GM23338 (cell line): Measurements from ENCODE around the gene PRTFDC1. TPM values are rescaled to one million over a fixed set of nuclear protein-coding genes. Genes with fewer than 3 reads are reported as not detected.

Experiments used
- ATAC-seq: fragments of 200-7000 bp; cut with Tn5 transposase; 3 replicates; pipeline ENCODE4 v1.9.1; 2020
- DNase-seq: peaks from one replicate; pipeline ENCODE4 v3.0.0-alpha.2; 2015; ENCODE audit warnings: low spot score
- H2AFZ ChIP-seq: fragments of 200-600 bp; sonication (generic); 2 replicates; pipeline ENCODE4 v1.8.0; 2016; ENCODE audit warnings: antibody characterized with exemption, mild to moderate bottlenecking, moderate library complexity
- H3F3A ChIP-seq: fragments of 200-600 bp; sonication (generic); replicated peaks from 2 replicates; pipeline ENCODE4 v1.8.0; 2017; ENCODE audit warnings: antibody characterized with exemption, mixed run types, low read depth
- H3K27ac ChIP-seq: fragments of 200-600 bp; sonication (generic); 2 replicates; pipeline ENCODE4 v1.6.1; 2016; ENCODE audit warnings: low read depth
- H3K27me3 ChIP-seq: fragments of 200-600 bp; sonication (generic); 2 replicates; pipeline ENCODE4 v1.8.0; 2016; ENCODE audit warnings: mild to moderate bottlenecking, mixed run types, moderate library complexity; ENCODE audit not compliant: insufficient read depth
- H3K36me3 ChIP-seq: fragments of 200-600 bp; sonication (generic); 2 replicates; pipeline ENCODE4 v1.8.0; 2016; ENCODE audit warnings: mild to moderate bottlenecking; ENCODE audit not compliant: insufficient read depth
- H3K4me1 ChIP-seq: fragments of 200-600 bp; sonication (generic); 2 replicates; pipeline ENCODE4 v1.8.0; 2016; ENCODE audit warnings: mild to moderate bottlenecking, moderate library complexity; ENCODE audit not compliant: insufficient read depth
- H3K4me2 ChIP-seq: fragments of 200-600 bp; sonication (generic); 2 replicates; pipeline ENCODE4 v1.7.1; 2017; ENCODE audit warnings: mixed run types
- H3K4me3 ChIP-seq: fragments of 200-600 bp; sonication (generic); 2 replicates; pipeline ENCODE4 v1.6.1; 2016; ENCODE audit warnings: mixed run types
- H3K79me2 ChIP-seq: fragments of 200-600 bp; sonication (generic); replicated peaks from 2 replicates; pipeline ENCODE4 v1.8.0; 2017; ENCODE audit warnings: mild to moderate bottlenecking; ENCODE audit not compliant: insufficient read depth
- H3K9me2 ChIP-seq: fragments of 200-600 bp; sonication (generic); 2 replicates; pipeline ENCODE4 v1.8.0; 2017; ENCODE audit not compliant: insufficient read depth
- H4K20me1 ChIP-seq: fragments of 200-600 bp; sonication (generic); replicated peaks from 2 replicates; pipeline ENCODE4 v1.8.0; 2017; ENCODE audit warnings: mild to moderate bottlenecking; ENCODE audit not compliant: insufficient read depth
- H3K27ac Mint-ChIP-seq: 2 replicates; pipeline ENCODE4 v1.8.0; 2020; ENCODE audit warnings: inconsistent platforms, mild to moderate bottlenecking, moderate library complexity, mixed read lengths
- H3K27me3 Mint-ChIP-seq: 3 replicates; pipeline ENCODE4 v1.8.0; 2022; ENCODE audit warnings: low read depth, mild to moderate bottlenecking, moderate library complexity, mixed read lengths, inconsistent platforms; ENCODE audit not compliant: insufficient read depth, poor library complexity
- H3K36me3 Mint-ChIP-seq: 3 replicates; pipeline ENCODE4 v1.8.0; 2021; ENCODE audit warnings: low read depth, mild to moderate bottlenecking, inconsistent platforms, moderate library complexity, mixed read lengths
- H3K4me1 Mint-ChIP-seq: 3 replicates; pipeline ENCODE4 v1.8.0; 2020; ENCODE audit warnings: mild to moderate bottlenecking, inconsistent platforms, mixed read lengths
- H3K4me3 Mint-ChIP-seq: 3 replicates; pipeline ENCODE4 v1.8.0; 2021; ENCODE audit warnings: moderate library complexity, mild to moderate bottlenecking, inconsistent platforms, mixed read lengths
- H3K9me3 Mint-ChIP-seq: 3 replicates; pipeline ENCODE4 v1.8.0; 2020; ENCODE audit warnings: moderate library complexity, mild to moderate bottlenecking, inconsistent platforms, mixed read lengths
- CREB1 ChIP-seq: fragments of 250-450 bp; sonication (Bioruptor Pico); IDR thresholded peaks from 2 replicates; pipeline ENCODE4 v1.5.0; 2020; ENCODE audit warnings: low read depth, mild to moderate bottlenecking, moderate library complexity
- EZH2phosphoT487 ChIP-seq: fragments of 200-600 bp; sonication (generic); IDR thresholded peaks from one replicate; pipeline ENCODE4 v1.8.1; 2018; ENCODE audit warnings: antibody characterized with exemption; ENCODE audit not compliant: unreplicated experiment
- JUNB ChIP-seq: IDR thresholded peaks from one replicate; pipeline ENCODE4 v1.6.1; 2016; ENCODE audit warnings: antibody characterized with exemption; ENCODE audit not compliant: unreplicated experiment
- NANOG ChIP-seq: IDR thresholded peaks from 2 replicates; pipeline ENCODE4 v1.6.1; 2016; ENCODE audit warnings: antibody characterized with exemption, borderline replicate concordance
- POLR2AphosphoS5 ChIP-seq: IDR thresholded peaks from 2 replicates; pipeline ENCODE4 v1.6.1; 2016; ENCODE audit warnings: antibody characterized with exemption, low read depth
- STAT1 ChIP-seq: IDR thresholded peaks from one replicate; pipeline ENCODE4 v1.6.1; 2016; ENCODE audit warnings: antibody characterized with exemption; ENCODE audit not compliant: unreplicated experiment
- ZNF114 ChIP-seq: fragments of 250-450 bp; sonication (Bioruptor Pico); IDR thresholded peaks from 2 replicates; pipeline ENCODE4 v1.5.0; 2020; ENCODE audit warnings: mild to moderate bottlenecking, moderate library complexity
- ZNF462 ChIP-seq: fragments of 250-450 bp; sonication (Bioruptor Pico); IDR thresholded peaks from 2 replicates; pipeline ENCODE4 v1.5.0; 2020; ENCODE audit warnings: mild to moderate bottlenecking, moderate library complexity
- polyA plus RNA-seq: library from polyadenylated mRNA; unstranded; fragments of >200 nt; fragmentation: Nextera tagmentation; extraction: Ambion mirVana; gene quantifications from 2 replicates; pipeline ENCODE4 v1.2.1, GENCODE V29; 2016
- total RNA-seq: library from RNA; depleted of rRNA; stranded (reverse); fragments of >200 nt; shearing (Covaris generic); gene quantifications from 2 replicates; pipeline ENCODE4 v1.2.3, GENCODE V29; 2014
- TF ChIP-seq, protein P1 (sequence below), 2 experiments: fragments of 200-600 bp in 1 of 2; sonication (generic) in 1 of 2; conservative IDR thresholded peaks; 2 replicates each; pipeline versions ENCODE4 v1.5.1 to v1.6.1; 2016 to 2017; ENCODE audit warnings: antibody characterized with exemption in 2 of 2, low read depth in 2 of 2, mild to moderate bottlenecking in 2 of 2, moderate library complexity in 1 of 2
- TF ChIP-seq, protein P2 (sequence below): IDR thresholded peaks from 2 replicates; pipeline ENCODE4 v1.6.1; 2016; ENCODE audit warnings: antibody characterized with exemption

PRTFDC1 gene
- total and polyA plus RNA-seq, 2 experiments from 2014 or later: 7.9 to 9.1 TPM

DNA sequence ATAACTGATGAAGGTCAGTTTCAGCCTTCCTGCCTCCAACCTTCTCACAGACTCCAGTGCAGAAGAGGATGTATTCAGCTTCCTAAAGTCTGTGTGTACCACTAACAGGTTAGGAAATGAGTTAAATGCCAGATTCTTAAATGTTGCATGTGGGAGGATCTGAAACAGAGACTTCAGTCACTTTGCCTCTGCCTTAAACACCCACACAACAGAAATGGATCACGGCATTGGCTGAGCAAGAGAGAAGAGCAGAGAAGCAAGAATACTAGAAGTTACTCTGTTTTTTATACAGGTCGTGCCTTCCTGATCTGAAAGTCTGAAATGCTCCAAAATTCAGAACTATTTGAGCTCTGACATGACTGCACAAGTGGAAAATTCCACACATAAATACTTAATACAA lies 129.8 kb downstream of the PRTFDC1 start (continued):
- TF ChIP-seq JUNB (no peak), POLR2AphosphoS5 (no peak), EZH2phosphoT487 (no peak)

DNA sequence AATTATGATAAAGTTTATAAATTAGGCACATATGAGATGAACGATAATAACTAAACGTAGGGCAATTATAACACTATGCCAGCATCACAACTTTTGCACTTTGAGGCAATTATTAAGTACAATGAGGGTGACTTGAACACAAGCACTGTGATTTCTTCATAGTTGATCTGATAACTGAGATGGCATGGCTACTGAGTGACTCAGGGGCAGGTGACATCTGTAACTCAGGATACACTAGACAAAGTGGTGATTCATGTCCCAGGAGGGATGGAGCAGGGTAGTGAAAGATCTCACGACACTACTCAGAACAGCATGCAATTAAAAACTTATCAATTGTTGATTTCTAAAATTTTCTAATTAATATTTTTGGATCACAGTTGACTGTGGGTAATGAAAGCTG lies 130.4 kb downstream of the PRTFDC1 start:
- no peak overlapping the region for H3K27ac Mint-ChIP-seq
- no peak overlapping the region for H3K27ac ChIP-seq

More for the DNA sequence above, 130.4 kb downstream of the PRTFDC1 start:
- Histone ChIP-seq H3K4me3 (no peak overlapping the region), H2AFZ (no peak overlapping the region), H3K27me3 (no peaks in the 10 kb centered on the region), H3K36me3 (no peaks in the 10 kb centered on the region), H3K4me1 (no peaks in the 10 kb centered on the region), H4K20me1 (no peaks in the 10 kb centered on the region), H3K79me2 (no peaks in the 10 kb centered on the region), H3F3A (no peaks in the 10 kb centered on the region), H3K4me2 (no peak overlapping the region), H3K9me2 (no peaks in the 10 kb centered on the region)
- ATAC-seq: no peak
- Mint-ChIP-seq H3K27me3 (no peaks in the 10 kb centered on the region), H3K9me3 (no peaks in the 10 kb centered on the region), H3K4me3 (no peak overlapping the region), H3K4me1 (no peaks in the 10 kb centered on the region), H3K36me3 (no peaks in the 10 kb centered on the region)
- TF ChIP-seq STAT1 (no peak), CREB1 (CRISPR knock-in tag) (no peak), ZNF462 (CRISPR knock-in tag) (no peak), ZNF114 (CRISPR knock-in tag) (no peak), EZH2phosphoT487 (no peak), POLR2AphosphoS5 (no peak), NANOG (no peak)
- TF ChIP-seq, protein P1, sequence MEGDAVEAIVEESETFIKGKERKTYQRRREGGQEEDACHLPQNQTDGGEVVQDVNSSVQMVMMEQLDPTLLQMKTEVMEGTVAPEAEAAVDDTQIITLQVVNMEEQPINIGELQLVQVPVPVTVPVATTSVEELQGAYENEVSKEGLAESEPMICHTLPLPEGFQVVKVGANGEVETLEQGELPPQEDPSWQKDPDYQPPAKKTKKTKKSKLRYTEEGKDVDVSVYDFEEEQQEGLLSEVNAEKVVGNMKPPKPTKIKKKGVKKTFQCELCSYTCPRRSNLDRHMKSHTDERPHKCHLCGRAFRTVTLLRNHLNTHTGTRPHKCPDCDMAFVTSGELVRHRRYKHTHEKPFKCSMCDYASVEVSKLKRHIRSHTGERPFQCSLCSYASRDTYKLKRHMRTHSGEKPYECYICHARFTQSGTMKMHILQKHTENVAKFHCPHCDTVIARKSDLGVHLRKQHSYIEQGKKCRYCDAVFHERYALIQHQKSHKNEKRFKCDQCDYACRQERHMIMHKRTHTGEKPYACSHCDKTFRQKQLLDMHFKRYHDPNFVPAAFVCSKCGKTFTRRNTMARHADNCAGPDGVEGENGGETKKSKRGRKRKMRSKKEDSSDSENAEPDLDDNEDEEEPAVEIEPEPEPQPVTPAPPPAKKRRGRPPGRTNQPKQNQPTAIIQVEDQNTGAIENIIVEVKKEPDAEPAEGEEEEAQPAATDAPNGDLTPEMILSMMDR (conservative IDR thresholded peaks at IDR 0.05; ENCODE audit: low read depth in 2 of 2): no peak
- TF ChIP-seq, protein P2, sequence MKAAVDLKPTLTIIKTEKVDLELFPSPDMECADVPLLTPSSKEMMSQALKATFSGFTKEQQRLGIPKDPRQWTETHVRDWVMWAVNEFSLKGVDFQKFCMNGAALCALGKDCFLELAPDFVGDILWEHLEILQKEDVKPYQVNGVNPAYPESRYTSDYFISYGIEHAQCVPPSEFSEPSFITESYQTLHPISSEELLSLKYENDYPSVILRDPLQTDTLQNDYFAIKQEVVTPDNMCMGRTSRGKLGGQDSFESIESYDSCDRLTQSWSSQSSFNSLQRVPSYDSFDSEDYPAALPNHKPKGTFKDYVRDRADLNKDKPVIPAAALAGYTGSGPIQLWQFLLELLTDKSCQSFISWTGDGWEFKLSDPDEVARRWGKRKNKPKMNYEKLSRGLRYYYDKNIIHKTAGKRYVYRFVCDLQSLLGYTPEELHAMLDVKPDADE: no peak
- DNase-seq: no peak
